Esophagus (tissue), 2 donors: ENCODE measurements around the gene USF3. TPM values are rescaled to one million over a fixed set of nuclear protein-coding genes. Genes with fewer than 3 reads are reported as not detected.
"Not testable (repeated sequence)": the region's sequence is repeated elsewhere in the genome, so short reads cannot be mapped to it uniquely, and the experiment has no call there.

ENCODE experiments used
- H3K27ac ChIP-seq, 2 donors: one replicate each; pipeline ENCODE4 v1.5.1; 2013; ENCODE audit warnings: low read depth in 2 of 2, mild to moderate bottlenecking in 2 of 2, inconsistent platforms in 1 of 2, low read length in 1 of 2, moderate library complexity in 1 of 2
- H3K27me3 ChIP-seq, 2 donors: one replicate each; pipeline ENCODE4 v1.6.1; 2013; ENCODE audit warnings: low read length in 2 of 2, control low read depth in 1 of 2, mild to moderate bottlenecking in 1 of 2; ENCODE audit not compliant: insufficient read depth in 2 of 2, control insufficient read depth in 1 of 2
- H3K36me3 ChIP-seq, 2 donors: one replicate each; pipeline ENCODE4 v1.6.1; 2013; ENCODE audit warnings: low read length in 1 of 2; ENCODE audit not compliant: control insufficient read depth in 2 of 2, insufficient read depth in 2 of 2
- H3K4me1 ChIP-seq, 2 donors: one replicate each; pipeline ENCODE4 v1.6.1; 2013; ENCODE audit warnings: low read length in 1 of 2; ENCODE audit not compliant: control insufficient read depth in 2 of 2, insufficient read depth in 2 of 2
- H3K4me3 ChIP-seq, 2 donors: one replicate each; pipeline ENCODE4 v1.5.1; 2013; ENCODE audit warnings: low read length in 2 of 2, mild to moderate bottlenecking in 2 of 2, low read depth in 1 of 2, moderate library complexity in 1 of 2
- H3K9me3 ChIP-seq, 2 donors: one replicate each; pipeline ENCODE4 v1.6.1; 2013; ENCODE audit warnings: mild to moderate bottlenecking in 2 of 2, low read depth in 1 of 2, low read length in 1 of 2, moderate library complexity in 1 of 2; ENCODE audit not compliant: control insufficient read depth in 2 of 2, insufficient read depth in 1 of 2
- WGBS, 2 donors: extraction: QIAGEN DNeasy Blood & Tissue Kit; methylation state at CpG; one replicate each; pipeline ENCODE4 v1.1.7; 2013; 5-methylcytosine and 5-hydroxymethylcytosine counted together
- polyA plus RNA-seq, 2 donors: library from polyadenylated mRNA; stranded (reverse); fragments of 200-250 nt; gene quantifications; one replicate each; pipeline ENCODE4 v1.2.3, GENCODE V29; 2013
- donor health status: healthy with polysubstance abuse.
- donor health status: Bipolar disorder and iron deficiency.

USF3 gene
- polyA plus RNA-seq, 2 donors, result 2.9 to 3.8 TPM

GRCh38 chr3:113638910-113639309 lies 57.5 kb downstream of the USF3 start:
- Histone ChIP-seq H3K4me3 (no peak overlapping the region), H3K4me1 (no peaks in the 10 kb centered on the region), H3K27me3 (no peaks in the 10 kb centered on the region), H3K36me3 (no peaks in the 10 kb centered on the region), H3K27ac (no peak overlapping the region), H3K9me3 (no peaks in the 10 kb centered on the region)
- 89% methylated on average over 3 of the region's 3 CpGs for WGBS, 2 donors

DNA sequence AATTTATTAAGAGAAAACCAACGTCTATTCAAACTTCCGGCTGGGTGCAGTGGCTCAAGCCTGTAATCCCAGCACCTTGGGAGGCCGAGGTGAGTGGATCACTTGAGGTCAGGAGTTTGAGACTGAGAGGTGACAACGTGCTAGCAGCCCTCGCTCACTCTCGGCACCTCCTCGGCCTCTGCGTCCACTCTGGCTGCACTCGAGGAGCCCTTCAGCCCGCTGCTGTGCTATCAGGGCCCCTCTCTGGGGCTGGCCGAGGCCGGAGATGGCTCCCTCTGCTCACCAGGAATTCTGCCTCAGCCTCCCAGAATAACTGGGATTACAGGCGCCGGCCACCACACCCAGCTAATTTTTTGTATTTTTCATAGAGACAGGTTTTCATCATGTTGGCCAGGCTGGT lies 58.7 kb downstream of the USF3 start:
- no peak overlapping the region for H3K27ac ChIP-seq
- H3K4me3 ChIP-seq, result no peak overlapping the region
- H3K36me3 ChIP-seq, result no peaks in the 10 kb centered on the region
- no peaks in the 10 kb centered on the region for H3K4me1 ChIP-seq
- H3K9me3 ChIP-seq, result no peaks in the 10 kb centered on the region
- no peaks in the 10 kb centered on the region for H3K27me3 ChIP-seq
- WGBS, 2 donors, result 94 to 95% methylated on average over 14 of the region's 14 CpGs

DNA sequence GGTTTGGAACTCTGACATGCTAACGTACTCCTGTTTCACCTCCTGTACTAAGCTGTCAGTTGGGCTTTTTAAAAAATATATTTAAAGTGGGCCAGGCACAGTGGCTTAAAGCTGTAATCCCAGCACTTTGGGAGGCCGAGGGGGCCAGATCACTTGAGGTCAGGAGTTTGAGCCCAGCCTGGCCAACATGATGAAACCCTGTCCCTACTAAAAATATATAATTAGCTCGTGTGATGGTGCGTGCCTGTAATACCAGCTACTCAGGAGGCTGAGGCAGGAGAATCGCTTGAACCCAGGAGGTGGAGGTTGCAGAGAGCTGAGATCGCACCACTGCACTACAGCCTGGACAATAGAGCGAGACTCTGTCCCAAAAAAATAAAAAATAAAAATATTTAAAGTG lies 60.4 kb downstream of the USF3 start:
- not testable (repeated sequence) for H3K27ac ChIP-seq, H3K27me3 ChIP-seq, H3K4me3 ChIP-seq, H3K4me1 ChIP-seq, H3K36me3 ChIP-seq, H3K9me3 ChIP-seq
- WGBS, 2 donors, result 87 to 92% methylated on average over 7 of the region's 7 CpGs

GRCh38 chr3:113634782-113635474 lies 61.5 kb downstream of the USF3 start:
- no peaks in the 10 kb centered on the region for H3K36me3 ChIP-seq
- WGBS, 2 donors, result 69 to 79% methylated on average over 8 of the region's 8 CpGs
- no peaks in the 10 kb centered on the region for H3K9me3 ChIP-seq
- no peaks in the 10 kb centered on the region for H3K27me3 ChIP-seq
- no peak overlapping the region for H3K4me3 ChIP-seq
- no peak overlapping the region for H3K27ac ChIP-seq
- no peaks in the 10 kb centered on the region for H3K4me1 ChIP-seq

GRCh38 chr3:113631573-113631972 lies 64.9 kb downstream of the USF3 start:
- Histone ChIP-seq H3K9me3 (no peaks in the 10 kb centered on the region), H3K27ac (no peak overlapping the region)

DNA sequence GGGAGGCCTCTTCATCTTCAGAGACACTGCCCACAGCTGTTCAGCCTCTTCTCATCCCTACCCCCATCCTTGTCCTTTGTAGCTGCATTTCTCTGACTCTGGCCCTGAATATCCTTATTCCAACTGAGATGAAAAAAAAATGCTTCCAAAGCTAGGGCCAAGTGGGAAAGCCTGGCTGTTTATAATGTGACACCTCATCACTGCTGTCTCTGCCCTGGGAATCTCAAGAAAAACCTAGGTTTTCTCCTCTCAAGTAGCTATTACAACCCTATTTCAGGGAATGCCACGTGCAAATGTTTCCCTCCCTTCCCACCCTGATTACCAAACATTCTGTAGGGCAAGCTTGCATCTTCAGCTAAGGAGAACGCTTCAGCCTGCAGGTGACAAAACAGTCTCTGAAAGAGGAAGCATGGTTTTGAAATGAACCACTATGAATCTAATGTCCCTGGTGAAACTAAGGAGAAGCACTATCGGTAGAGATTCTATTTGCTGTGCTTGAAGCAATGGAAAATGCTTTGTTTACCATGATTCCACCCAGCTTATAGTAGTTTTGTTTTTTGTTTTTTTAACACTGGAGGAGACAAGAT lies 65.4 kb downstream of the USF3 start:
- WGBS, 2 donors, result 69% methylated on average over 3 of the region's 3 CpGs
- Histone ChIP-seq H3K36me3 (peaks cover 0 to 3% of the 10 kb centered on the region in 2 donors), H3K27me3 (no peaks in the 10 kb centered on the region), H3K4me1 (no peaks in the 10 kb centered on the region), H3K27ac (no peak overlapping the region), H3K4me3 (no peak overlapping the region), H3K9me3 (no peaks in the 10 kb centered on the region)

More at GRCh38 chr3:113631573-113631972, 64.9 kb downstream of the USF3 start:
- 83 to 84% methylated on average over 6 of the region's 6 CpGs for WGBS, 2 donors
- no peaks in the 10 kb centered on the region for H3K4me1 ChIP-seq
- no peak overlapping the region for H3K4me3 ChIP-seq
- no peaks in the 10 kb centered on the region for H3K27me3 ChIP-seq
- H3K36me3 ChIP-seq, result peaks cover 0 to 3% of the 10 kb centered on the region in 2 donors

DNA sequence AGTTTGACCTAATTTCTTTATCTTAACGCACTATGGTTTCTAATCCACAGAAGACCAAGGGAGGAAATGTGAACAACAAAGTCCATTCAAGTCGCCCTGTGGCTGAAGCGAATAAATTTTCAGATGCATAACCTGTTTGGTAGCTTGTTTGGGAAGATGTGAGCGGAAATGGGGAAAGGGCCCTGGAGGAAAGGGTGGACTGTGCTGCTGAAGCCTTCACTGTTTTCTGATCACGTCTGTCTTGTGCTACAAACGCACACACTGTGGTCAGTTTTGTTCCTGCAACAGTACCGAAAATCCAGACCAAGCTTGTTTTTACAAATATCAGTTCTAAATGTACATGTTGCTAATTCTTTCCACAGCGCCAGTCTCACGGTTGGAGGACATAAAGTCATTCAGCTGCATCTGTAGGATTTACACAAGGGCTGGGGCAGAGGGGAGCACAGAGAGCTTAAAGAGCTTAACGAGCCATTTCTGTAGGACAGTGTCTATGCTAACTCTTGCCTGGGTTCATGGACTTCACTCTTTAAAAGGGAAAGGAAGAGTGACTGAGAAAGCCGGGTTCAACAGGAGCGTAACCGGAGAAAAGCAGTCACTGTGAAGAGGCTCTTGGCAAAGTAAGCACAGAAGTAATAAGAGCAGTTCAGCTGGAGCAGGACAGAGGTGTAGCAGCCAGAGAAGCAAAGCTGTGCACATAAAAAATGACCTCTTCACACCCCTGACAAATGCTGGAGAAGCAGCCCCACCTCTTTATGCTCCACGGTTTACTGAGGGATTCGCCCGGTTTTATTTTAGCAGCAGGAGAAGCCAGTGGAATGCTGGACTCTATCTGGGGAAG lies 66.6 kb downstream of the USF3 start:
- Histone ChIP-seq H3K27ac (no peak overlapping the region), H3K4me1 (no peaks in the 10 kb centered on the region), H3K36me3 (peaks cover 0 to 3% of the 10 kb centered on the region in 2 donors), H3K9me3 (no peaks in the 10 kb centered on the region), H3K27me3 (no peaks in the 10 kb centered on the region), H3K4me3 (no peak overlapping the region)
- whole genome bisulfite sequencing, 2 donors, result 74 to 76% methylated on average over 16 of the region's 16 CpGs

DNA sequence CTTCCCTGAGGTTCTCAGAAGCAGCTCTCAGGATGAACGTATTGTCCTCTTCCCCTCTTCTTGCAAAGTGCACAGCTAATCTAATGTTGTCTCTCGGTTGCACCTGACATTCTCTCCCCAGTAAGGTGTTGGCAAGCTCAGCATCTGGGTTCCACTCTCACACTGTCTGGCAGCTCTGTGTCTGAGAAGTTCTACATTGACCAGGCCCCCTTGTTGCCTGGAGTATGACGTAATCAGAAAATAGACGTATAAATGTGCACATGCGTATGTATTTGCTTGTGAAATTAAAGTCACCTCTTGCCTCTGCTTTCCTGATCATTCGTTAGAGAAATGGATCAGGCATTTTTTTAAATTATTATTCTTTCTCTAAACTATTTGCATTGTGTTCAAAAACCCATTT lies 67.7 kb downstream of the USF3 start:
- H3K4me3 ChIP-seq, result no peak overlapping the region
- H3K4me1 ChIP-seq, result no peaks in the 10 kb centered on the region
- no peak overlapping the region for H3K27ac ChIP-seq
- no peaks in the 10 kb centered on the region for H3K9me3 ChIP-seq
- 85 to 91% methylated on average over 6 of the region's 6 CpGs for WGBS, 2 donors
- peaks cover 0 to 3% of the 10 kb centered on the region in 2 donors for H3K36me3 ChIP-seq
- H3K27me3 ChIP-seq, result no peaks in the 10 kb centered on the region

DNA sequence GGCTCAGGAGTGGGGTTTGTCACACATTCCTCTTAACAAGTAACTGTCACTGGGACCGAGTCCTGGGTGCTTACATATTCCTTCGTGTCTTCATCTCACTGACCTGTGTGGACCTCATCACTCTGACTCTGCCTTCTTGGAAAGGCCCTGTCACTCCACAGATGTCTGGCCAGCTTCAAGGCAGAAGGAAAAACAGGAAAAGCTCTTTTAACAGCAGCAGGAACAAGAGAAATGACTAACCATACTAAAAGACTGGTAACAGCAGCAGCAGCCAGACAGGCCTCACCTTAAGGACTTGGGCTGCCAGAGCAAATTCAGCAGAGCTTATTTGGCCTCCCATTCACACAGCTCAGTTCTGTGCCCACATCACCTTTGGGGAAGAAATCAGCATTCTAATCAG lies 68.1 kb downstream of the USF3 start:
- no peaks in the 10 kb centered on the region for H3K9me3 ChIP-seq
- H3K27me3 ChIP-seq, result no peaks in the 10 kb centered on the region
- 83 to 93% methylated on average over 2 of the region's 2 CpGs for WGBS, 2 donors
- no peaks in the 10 kb centered on the region for H3K4me1 ChIP-seq
- H3K27ac ChIP-seq, result no peak overlapping the region
- H3K4me3 ChIP-seq, result no peak overlapping the region
- peaks cover 0 to 3% of the 10 kb centered on the region in 2 donors for H3K36me3 ChIP-seq
